Spinal cord (tissue), 10 donors: ENCODE measurements around the gene UBE2J2. TPM values are rescaled to one million over a fixed set of nuclear protein-coding genes. Genes with fewer than 3 reads are reported as not detected.

Experiments
- DNase-seq, 6 donors: peaks; one replicate each; pipeline versions ENCODE4 v3.0.0 to v3.0.0-alpha.2; 2013 to 2015; ENCODE audit warnings: low spot score in 6 of 6, low read depth in 4 of 6
- H3K27ac ChIP-seq: one replicate; pipeline ENCODE4 v1.5.1; 2013; ENCODE audit warnings: low read depth, low read length, control low read depth
- H3K27me3 ChIP-seq: one replicate; pipeline ENCODE4 v1.6.1; 2013; ENCODE audit warnings: low read length; ENCODE audit not compliant: control insufficient read depth, insufficient read depth
- H3K36me3 ChIP-seq: one replicate; pipeline ENCODE4 v1.6.1; 2013; ENCODE audit warnings: low read length; ENCODE audit not compliant: control insufficient read depth, insufficient read depth
- H3K4me1 ChIP-seq: one replicate; pipeline ENCODE4 v1.6.1; 2013; ENCODE audit warnings: low read length; ENCODE audit not compliant: control insufficient read depth, insufficient read depth
- H3K4me3 ChIP-seq: one replicate; pipeline ENCODE4 v1.5.1; 2013; ENCODE audit warnings: low read depth, low read length, control low read depth
- H3K9me3 ChIP-seq: one replicate; pipeline ENCODE4 v1.6.1; 2013; ENCODE audit warnings: low read length; ENCODE audit not compliant: control insufficient read depth, insufficient read depth
- WGBS: methylation state at CpG from one replicate; pipeline ENCODE4 v1.1.5; 2013; ENCODE audit warnings: missing lambda C conversion rate; ENCODE audit not compliant: insufficient coverage; 5-methylcytosine and 5-hydroxymethylcytosine counted together
- polyA plus RNA-seq, 2 donors: library from polyadenylated mRNA; unstranded; fragments of 120-200 nt; gene quantifications; one replicate each; pipeline ENCODE4 v1.2.1, GENCODE V29; 2013; ENCODE audit not compliant: insufficient read length in 2 of 2
- total RNA-seq, 2 donors: library from RNA; depleted of rRNA in 1 of 2; stranded (reverse); fragments of 120-200 nt in 1 of 2; fragments of >200 nt in 1 of 2; gene quantifications; one replicate each; pipeline versions ENCODE4 v1.2.3 to v1.2.4, GENCODE V29; 2013 to 2014
- donor health status: healthy.

UBE2J2 gene
- total and polyA plus RNA-seq, 4 donors: 26.4 to 82.9 (median 54.0) TPM

GRCh38 chr1:1310476-1311053, 36.9 kb upstream of the UBE2J2 start:
- Histone ChIP-seq H3K4me3 (no peak overlapping the region), H3K27me3 (no peaks in the 10 kb centered on the region), H3K4me1 (peaks cover 32% of the 10 kb centered on the region), H3K27ac (no peak overlapping the region), H3K36me3 (peaks cover 70% of the 10 kb centered on the region), H3K9me3 (no peaks in the 10 kb centered on the region)
- WGBS: 93% methylated on average over 21 of the region's 21 CpGs
- no peak for DNase-seq

GRCh38 chr1:1310109-1310385, 36.4 kb upstream of the UBE2J2 start:
- H3K36me3 ChIP-seq: peaks cover 71% of the 10 kb centered on the region
- WGBS: 69% methylated on average over 3 of the region's 3 CpGs
- peak overlapping the region; percentile 40 for H3K4me3 ChIP-seq
- H3K4me1 ChIP-seq: peaks cover 37% of the 10 kb centered on the region
- H3K27ac ChIP-seq: no peak overlapping the region
- no peaks in the 10 kb centered on the region for H3K9me3 ChIP-seq
- H3K27me3 ChIP-seq: no peaks in the 10 kb centered on the region
- DNase-seq: no peak

GRCh38 chr1:1309251-1310108, 35.8 kb upstream of the UBE2J2 start:
- Histone ChIP-seq H3K9me3 (no peaks in the 10 kb centered on the region), H3K27ac (no peak overlapping the region), H3K4me3 (peak overlapping the region; percentile 40), H3K36me3 (peaks cover 71% of the 10 kb centered on the region), H3K27me3 (no peaks in the 10 kb centered on the region), H3K4me1 (peaks cover 43% of the 10 kb centered on the region)
- no peak for DNase-seq
- WGBS: 18% methylated on average over 55 of the region's 57 CpGs

- Histone ChIP-seq H3K27ac (peak overlapping the region; percentile 57), H3K4me3 (peak overlapping the region; percentile 50), H3K9me3 (no peaks in the 10 kb centered on the region), H3K4me1 (peaks cover 50% of the 10 kb centered on the region), H3K36me3 (peaks cover 70% of the 10 kb centered on the region), H3K27me3 (no peaks in the 10 kb centered on the region)
- WGBS: 0% methylated on average over 66 of the region's 66 CpGs
- DNase-seq: peak in 1 of 6 donors; percentile 29
Observed at GRCh38 chr1:1308756-1309250, 35.1 kb upstream of the UBE2J2 start.

- DNase-seq: peak; percentile 75 to 98 (median 86)
- H3K4me3 ChIP-seq: peak within 1 kb of the TSS; percentile 72
- under 1% methylated on average over 119 of the region's 131 CpGs for WGBS
- H3K27me3 ChIP-seq: no peaks in the 10 kb centered on the region
- H3K27ac ChIP-seq: peak within 1 kb of the TSS; percentile 84
- no peaks in the 10 kb centered on the region for H3K9me3 ChIP-seq
- H3K36me3 ChIP-seq: peaks cover 70% of the 10 kb centered on the region
- H3K4me1 ChIP-seq: peaks cover 57% of the 10 kb centered on the region
Observed at GRCh38 chr1:1307923-1308755, 34.5 kb upstream of the UBE2J2 start, which contains the start of the genes ACAP3 and PUSL1. Gene ACAP3 (minus strand): TSS chr1:1307930. CDS start chr1:1307815, 115 bp downstream. Gene PUSL1 (plus strand): TSS chr1:1308597. CDS start chr1:1308644, 47 bp downstream.

- Histone ChIP-seq H3K27ac (peak overlapping the region; percentile 67), H3K27me3 (no peaks in the 10 kb centered on the region), H3K4me1 (peaks cover 63% of the 10 kb centered on the region), H3K36me3 (peaks cover 70% of the 10 kb centered on the region), H3K9me3 (no peaks in the 10 kb centered on the region), H3K4me3 (peak overlapping the region; percentile 72)
- WGBS: under 1% methylated on average over 83 of the region's 83 CpGs
- no peak for DNase-seq
Observed at GRCh38 chr1:1307261-1307922, 33.7 kb upstream of the UBE2J2 start.

- peaks cover 69% of the 10 kb centered on the region for H3K4me1 ChIP-seq
- 21% methylated on average over 27 of the region's 27 CpGs for WGBS
- H3K27ac ChIP-seq: peak overlapping the region; percentile 91
- H3K4me3 ChIP-seq: peak overlapping the region; percentile 72
- peaks cover 70% of the 10 kb centered on the region for H3K36me3 ChIP-seq
- DNase-seq: peak in 2 of 6 donors; percentile 28 to 37
- no peaks in the 10 kb centered on the region for H3K9me3 ChIP-seq
- no peaks in the 10 kb centered on the region for H3K27me3 ChIP-seq
Observed at GRCh38 chr1:1306661-1307260, 33.1 kb upstream of the UBE2J2 start.

- peak overlapping the region; percentile 91 for H3K27ac ChIP-seq
- H3K9me3 ChIP-seq: no peaks in the 10 kb centered on the region
- WGBS: 28% methylated on average over 6 of the region's 11 CpGs
- peaks cover 71% of the 10 kb centered on the region for H3K4me1 ChIP-seq
- DNase-seq: peak in 1 of 6 donors; percentile 29
- H3K4me3 ChIP-seq: peak overlapping the region; percentile 72
- no peaks in the 10 kb centered on the region for H3K27me3 ChIP-seq
- peaks cover 70% of the 10 kb centered on the region for H3K36me3 ChIP-seq
Observed at GRCh38 chr1:1306070-1306660, 32.5 kb upstream of the UBE2J2 start.
